Left hindlimb (tissue), 1 donor: ENCODE results near the gene FGGY.
"Not testable (repeated sequence)": the region's sequence is repeated elsewhere in the genome, so short reads cannot be mapped to it uniquely, and the experiment has no call there.

Source experiments
- DNase-seq: peaks from one replicate; pipeline ENCODE4 v3.0.0-alpha.2; 2018

The FGGY gene

DNA sequence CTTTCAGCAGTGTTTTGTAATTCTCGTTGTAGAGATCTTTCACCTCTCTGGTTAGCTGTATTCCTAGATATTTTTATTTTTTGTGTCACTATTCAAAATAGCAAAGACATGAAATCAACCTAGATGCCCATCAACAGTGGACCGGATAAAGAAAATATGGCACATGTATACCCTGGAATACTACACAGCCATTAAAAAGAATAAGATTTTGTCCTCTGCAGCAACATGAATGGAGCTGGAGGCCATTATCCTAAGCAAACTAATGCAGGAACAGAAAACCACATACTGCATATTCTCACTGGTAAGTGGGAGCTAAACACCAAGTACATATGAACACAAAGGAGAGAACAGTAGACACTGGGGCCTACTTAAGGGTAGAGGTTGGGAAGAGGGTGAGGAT is 199.3 kb downstream of the FGGY start:
- DNase-seq, result not testable (repeated sequence)

DNA sequence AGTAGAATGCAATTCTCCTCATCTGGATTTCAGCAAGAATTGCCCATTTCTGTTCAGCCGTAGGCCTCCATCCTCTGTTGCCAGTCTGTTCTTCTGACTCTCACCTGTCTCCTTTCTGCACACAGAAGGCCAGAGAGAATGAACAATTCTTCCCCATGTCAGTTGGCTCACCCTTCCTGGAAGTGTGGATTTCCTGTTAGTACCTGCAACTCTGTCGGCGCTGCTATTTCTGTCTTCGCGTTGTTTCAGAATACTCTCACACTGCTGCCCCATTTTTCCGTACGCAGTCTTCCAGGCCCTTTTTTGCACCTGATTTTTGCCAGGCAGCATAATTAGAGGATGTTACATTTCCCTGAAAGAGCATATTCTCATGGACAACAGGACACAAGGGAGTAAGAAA is 200.7 kb downstream of the FGGY start:
- DNase-seq, result no peak

DNA sequence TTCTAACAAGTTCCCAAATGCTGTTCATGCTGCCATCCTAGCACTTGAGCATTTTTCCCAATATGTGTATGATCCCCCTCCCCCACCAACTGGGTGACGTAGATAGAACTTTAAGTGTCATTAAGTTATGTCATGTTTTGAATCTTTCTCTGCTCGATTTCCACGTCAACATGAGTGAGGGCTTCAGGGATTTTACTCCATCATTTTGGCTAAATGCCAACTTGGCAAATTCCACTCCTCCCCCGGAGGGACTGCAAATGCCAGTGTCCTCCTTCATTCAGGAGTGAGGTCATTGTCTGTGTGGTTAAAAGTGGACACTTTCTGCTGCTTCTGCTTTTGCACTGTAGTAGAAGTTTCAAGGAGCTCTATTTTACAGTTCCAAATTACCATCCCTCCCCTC is 201.7 kb downstream of the FGGY start:
- no peak for DNase-seq

DNA sequence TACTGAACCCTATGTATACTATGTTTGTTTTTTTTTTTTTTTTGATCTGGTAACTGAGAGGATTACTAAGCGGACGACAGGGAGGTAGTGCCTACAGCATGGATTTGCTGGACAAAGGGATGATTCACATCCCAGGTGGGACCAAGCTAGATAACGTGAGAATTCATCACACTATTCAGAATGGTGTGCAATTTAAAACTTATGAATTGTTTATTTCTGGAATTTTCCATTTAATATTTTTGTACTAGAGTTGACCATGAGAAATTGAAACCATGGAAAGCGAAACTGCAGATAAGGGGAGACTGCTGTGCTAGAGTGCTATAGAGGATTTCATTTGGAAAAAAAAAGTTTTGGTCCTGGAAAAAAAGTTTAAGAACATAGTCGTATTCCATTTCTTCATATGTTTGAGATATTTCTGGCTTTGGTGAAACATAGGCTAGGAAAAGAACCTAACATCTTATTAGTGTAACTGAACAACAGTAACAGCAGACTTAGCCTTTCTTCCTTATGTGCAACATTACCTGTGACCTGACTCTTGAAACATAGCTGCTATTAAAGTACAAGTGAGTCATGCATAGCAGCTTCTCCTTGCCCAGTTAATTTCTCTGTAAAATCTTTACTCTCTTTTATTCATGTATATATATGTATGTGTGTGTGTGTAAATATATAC is 202.5 kb downstream of the FGGY start:
- DNase-seq, result no peak

DNA sequence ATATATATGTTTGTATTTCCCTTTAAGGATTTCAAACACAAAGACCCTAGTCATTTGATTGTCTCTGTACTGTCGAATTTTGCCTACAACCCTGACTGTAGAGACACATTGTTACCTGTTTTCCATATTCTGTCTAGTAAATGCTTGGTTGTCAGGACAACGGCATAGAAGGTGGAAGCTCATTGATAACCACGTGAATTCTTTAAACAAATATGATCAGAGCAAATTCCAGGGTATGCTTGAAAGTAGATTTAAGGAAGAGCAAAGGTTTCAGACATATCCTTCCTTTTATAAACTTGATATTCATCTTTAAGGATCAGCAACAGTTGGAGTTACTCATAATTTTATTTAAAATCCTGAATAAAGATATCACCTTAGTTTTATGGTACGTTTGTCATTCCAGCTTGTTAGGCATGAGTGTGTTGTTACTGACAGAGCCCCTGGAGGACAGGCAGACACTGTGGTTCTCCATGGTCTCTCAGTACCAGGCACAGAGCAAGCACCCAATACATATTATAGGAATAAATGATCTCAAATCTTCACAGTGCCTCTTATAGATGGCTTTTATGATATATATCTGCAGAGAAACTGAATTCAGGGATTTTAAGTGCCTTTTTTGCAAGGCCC is 203.2 kb downstream of the FGGY start:
- DNase-seq, result no peak

DNA sequence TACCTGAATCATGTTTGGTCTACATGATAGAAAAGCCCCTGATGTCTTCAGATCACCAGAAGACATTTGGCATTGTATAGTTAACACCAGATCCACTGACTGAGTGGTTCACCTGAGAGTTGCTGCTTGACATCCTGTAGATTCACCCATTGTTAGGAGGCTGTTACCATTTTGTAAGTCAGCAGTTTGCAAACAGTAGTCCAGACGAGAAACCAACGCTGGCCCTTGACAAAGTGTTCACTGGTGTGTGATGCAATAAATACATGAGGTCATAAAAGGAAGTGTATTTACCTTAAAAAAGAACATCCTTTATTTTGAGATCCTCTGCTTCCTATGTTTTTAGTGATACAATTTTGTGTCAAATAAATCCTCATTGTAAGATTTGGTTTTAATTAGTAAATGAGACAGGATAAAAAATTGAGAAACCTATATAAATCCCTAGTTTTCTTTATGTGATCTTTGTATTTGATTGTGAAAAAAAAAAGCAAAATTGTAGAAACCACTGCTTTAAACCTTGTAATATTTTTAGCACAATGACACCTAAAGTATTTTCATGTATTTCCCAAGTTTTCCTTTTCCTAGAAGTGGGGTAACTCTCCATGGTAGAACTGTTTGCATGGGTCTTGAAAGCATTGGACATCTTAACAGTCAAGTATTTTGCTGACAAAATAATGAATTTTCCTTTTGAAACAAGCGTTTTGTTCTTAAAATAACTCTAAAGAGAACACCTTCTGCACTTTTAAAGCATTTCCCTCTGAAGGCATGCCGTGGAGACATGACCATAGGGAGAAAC is 204.3 kb downstream of the FGGY start:
- no peak for DNase-seq

DNA sequence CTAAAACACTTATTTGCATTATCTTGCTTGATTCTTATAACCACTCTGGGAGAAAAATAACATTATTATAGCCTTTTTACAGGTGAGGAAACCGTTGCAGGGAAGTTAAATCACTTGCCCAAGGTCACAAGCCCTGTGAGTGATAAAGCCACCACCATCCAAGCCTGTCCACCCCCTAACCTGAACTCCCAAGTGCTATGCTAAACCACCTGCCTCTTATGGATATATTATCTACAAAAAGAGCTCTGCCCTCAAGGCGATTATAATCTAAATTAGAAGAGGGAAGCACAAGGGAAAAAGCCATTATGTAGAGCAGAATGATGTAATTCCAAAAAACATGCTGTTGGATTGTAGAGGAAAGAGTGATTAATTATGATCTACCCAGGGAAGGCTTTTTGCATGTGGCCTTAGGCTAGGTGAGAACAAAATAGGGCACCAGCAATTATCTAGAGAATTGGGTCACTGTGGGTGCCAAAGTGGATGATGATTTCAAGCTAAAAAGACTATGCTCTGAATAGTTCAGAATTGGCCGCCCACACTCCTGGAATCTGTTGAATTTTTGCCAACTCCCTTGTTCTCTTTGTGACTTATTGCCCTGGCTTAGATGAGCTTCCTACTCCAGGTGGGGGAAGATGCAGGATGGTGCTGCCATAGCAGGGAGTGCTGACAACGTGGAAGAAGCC is 205.3 kb downstream of the FGGY start:
- no peak for DNase-seq

DNA sequence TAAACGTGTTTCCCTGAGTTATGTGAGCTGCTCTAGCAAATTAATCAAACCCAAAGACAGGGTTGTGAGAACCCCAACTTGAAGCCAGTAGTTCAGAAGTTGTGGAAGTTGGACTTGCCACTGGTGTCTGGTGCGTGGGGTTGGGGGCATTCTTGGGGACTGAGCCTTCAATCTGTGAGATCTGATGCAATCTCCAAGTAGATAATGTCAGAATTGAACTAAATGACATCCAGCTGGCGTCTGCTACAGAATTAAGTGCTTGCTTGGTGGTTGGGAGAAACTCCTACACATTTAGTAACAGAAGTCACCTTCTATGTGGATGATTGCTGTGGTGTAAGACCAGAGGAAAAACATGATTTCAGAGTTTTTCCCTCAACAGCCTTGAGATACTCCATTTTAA is 207.4 kb downstream of the FGGY start:
- DNase-seq, result no peak

DNA sequence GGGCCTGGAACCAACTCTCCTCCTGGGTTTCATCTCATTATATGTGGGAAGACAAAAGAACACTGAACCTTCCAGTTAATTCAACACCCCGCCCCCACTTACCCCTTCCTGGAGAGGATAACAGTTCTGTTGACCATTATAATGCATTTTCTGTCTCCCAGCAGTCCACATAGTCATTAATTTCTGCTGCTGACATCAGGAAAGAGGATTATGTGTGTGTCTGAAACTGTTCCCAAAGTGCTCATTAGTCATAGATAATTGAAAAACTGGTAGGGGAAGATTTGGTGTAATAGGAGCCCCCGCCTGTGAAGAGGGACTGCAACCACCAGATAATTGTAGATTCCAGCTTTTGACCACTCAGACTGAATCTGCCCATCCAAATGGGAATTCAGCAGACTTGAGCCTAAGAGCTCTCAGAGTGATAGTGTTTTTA is 208.7 kb downstream of the FGGY start:
- DNase-seq, result no peak

DNA sequence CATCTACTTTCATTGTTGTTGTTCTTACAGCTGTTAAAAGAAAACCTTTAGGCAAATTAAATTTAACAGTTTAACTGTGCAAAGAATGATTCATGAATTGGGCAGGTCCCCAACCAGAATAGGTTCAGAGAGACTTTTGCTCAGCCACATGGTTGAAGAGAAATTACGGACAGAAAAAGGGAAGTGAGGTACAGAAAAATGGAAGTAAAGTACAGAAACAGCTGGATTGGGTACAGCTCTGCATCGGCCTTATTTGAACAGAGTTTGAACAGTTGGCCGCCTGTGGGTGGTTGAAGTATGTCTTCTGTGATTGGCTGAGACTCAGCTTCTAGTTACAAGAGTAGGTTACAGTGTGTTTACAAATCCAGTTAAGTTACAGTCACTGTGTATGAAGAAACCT is 210.1 kb downstream of the FGGY start:
- no peak for DNase-seq

DNA sequence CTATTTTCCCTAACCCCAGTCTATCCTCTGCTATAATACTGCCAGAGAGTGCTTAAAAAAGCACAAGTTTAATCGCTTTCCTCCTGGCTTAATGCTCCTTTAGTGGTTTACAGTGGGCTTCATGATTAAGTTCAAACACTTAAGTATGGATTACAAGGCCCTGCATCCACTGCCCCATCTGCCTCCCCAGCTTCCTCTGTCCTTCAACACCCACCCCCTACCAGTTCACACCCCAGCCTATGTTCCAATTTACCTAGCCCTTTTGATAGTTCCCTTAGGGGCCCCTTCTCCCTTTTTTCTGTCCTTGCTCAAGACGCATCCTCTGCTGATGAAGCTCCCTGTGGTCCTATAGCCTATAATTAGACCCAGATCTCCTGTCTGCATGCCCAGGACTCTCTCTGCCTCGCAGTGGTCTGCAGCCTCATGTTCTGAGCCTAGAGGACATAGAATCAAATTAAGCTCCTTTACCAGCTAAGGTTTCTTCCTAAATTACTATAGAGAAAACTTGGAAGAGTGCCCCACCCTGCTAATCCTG is 212.5 kb downstream of the FGGY start:
- peak; percentile 42 for DNase-seq

DNA sequence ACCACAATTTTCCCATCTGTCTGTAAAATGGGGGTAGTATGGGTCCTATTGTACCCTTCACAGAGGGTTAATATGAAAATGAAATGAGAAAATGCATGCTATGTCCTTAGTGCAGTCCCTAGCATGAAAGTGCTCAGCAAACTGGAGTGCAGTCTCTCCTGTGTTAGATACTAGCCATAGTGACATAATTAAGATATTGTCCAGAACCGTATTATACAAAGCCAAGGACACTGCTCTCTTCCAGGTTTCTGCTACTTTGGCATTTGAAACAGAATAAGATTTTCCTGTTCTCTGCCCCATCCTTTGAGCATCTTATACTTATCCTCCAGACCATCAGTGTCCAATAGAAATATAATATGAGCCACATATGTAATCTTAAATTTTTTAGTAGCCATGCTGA is 213.4 kb downstream of the FGGY start:
- DNase-seq, result no peak

DNA sequence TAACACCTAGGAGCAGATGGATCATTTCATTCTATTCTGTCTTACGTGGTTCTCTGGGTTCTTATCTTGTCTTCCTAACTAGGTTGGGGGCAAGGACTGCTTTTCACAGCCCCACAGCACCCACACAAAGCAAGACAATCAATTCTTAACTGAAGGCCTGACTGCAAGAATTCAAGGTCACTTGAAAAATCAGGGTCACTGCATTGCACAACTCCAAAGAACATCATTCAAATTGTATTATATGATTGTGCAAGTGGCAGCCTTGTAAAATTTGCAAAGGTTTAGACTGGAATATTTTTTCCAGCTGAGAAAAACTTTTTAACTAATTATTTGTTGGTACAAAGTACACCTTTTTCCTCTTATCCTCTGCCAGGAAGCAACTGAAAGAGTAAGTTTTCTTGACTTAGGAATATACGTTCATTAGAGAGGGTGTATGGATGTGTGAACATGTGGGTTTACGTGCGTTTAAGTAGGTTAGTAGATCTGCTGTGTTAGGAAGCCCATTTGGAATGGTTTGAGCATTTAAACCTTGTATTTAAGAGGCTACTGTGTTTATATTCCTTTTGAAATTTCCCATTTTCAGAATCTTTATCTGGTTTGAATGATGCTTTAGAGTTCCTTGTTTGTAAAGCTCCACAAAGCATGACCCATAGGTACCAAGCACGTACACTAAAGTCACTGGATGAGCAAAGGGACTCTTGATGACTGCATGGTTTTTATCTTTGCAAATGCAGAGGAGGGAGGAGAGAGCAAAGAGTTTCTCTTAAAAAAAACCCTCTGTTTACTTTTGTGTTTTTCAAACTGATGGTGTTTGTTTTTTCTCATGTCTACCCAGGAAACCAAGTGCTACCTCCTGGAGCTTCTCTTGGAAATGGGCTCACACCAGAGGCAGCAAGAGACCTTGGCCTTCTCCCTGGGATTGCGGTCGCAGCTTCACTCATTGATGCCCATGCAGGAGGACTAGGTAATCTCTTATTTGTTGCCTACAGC is 214.9 kb downstream of the FGGY start:
- DNase-seq, result no peak

DNA sequence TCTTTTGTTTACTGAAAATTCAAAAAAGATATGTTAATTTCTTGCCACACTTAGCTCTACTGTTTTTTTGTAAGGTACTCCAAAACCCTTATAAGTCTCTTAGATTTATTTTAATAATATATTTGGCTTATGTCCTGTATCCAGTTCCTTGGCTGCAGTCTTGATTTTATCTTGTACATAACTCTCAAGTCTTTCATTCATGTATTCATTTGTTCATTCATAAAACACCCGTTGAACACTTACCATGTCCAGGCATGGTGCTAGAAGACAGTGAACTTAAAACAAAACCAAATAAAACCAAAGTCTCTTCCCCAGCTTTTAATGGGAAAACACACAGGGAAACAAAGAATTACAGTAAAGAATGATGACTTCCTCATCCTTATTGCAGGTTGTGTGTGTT is 215.8 kb downstream of the FGGY start:
- DNase-seq, result no peak

DNA sequence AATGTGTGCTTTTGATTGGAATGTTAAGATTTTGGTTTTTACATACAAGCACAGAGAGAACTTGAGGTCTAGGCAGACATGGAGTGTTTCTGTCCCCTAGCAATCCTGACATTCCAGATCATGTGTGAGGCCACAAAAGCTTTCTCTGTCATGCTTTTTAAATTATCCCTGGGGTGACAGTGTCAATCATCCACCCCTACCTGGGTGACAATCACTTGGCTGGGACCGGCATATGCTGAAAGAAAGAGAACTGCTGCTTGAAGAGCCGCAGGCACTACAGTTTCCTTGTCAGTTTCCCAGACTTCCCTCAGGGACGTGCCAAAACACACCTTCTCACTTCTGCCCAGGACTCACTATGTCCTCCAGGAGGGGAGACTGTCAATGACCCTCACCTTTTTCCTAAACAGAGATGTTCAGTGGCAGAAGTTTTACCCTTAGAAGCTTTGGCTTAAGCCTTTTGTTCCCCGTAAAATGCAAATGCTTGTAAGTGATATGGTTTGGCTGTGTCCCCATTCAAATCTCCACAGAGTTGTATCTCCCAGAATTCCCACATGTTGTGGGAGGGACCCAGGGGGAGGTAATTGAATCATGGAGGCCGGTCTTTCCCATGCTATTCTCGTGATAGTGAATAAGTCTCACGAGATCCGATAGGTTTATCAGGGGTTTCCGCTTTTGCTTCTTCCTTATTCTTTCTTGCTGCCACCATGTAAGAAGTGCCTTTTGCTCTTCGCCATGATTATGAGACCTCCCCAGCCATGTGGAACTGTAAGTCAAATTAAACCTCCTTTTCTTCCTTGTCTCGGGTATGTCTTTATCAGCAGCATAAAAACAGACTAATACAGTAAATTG is 217.4 kb downstream of the FGGY start:
- no peak for DNase-seq

DNA sequence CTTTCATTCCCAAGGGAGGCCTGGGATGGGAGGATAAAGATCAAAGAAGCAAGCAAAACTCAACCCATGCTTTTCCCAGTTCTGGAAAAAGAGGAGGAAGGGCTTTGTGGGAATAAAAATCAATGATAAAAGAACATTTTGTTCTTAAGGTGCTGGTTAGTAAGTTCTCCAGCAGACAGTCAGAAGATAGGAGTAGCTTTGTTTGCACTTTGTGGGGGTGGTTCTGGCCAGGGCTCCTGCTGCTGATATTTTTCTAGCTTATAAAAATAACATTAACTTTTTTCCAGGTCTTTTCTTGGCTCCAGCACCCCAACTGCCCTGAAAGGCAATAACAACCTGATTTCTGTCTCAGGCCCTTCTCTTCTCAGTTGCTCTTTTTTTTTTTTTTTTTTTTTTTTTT is 220.0 kb downstream of the FGGY start:
- no peak for DNase-seq

DNA sequence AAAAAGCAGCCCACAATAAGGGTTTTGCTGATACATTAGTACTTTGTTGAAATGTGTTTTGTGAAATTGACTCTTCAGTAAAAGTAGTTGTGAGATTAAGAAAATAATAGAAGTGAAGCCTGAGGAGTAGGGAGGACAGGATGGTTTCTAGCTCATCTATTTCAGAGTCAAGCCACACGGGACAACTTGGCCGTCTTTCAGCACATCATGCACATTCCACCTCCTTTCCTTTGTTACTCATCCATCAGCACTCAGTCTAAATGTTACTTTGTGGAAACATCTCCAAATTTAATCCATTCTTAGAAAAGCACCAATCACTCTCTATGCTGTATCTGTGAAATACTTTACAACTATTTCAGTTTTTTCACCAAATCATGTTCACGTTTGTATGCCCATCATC is 223.3 kb downstream of the FGGY start:
- DNase-seq, result peak; percentile 35

DNA sequence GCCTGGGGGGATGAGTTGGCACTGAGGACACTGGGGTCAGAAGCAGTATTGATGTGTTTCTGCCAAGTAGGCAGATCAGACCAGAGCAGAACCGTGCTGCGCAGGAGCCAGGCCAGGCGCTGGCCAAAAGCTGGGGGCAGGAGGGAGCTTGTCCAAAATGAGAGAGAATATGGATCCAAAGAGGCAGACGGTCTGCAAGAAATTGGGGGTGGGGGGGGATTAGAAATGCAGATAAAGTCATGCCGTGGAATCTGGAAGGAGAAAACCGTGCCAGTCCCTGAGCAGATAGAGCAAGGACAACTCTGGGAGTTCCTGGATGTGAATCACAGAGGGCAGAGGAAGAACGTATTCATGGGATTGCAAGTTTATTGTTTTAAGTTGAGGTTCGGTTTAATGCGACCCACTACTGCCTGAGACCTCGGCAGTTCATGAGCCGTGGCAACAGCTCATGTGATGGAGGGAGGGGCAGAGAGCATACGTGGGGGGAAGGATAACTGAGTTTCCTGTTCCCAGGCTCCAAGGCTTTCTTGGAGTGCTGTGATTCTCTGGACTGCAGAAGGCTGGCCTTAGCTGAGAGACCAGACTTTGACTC is 224.0 kb downstream of the FGGY start:
- peak; percentile 32 for DNase-seq

DNA sequence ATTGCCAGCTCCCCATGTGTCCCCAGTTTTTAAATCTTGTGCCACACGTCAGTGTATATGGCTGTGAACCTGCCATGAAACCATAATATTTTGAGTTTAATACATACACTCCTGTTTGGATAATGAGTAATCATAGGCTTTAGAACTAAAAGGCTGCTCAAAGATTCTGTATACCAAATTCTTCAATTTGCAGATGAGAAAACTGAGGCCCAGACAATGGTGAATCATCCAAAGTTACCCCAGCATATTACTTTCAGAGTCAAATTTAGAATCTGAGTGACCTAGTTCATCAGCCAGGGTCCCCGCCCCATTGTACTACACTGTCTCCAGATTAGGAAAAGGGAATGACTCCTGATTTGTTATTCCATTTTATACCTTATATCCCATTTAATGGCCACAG is 224.6 kb downstream of the FGGY start:
- DNase-seq, result no peak

DNA sequence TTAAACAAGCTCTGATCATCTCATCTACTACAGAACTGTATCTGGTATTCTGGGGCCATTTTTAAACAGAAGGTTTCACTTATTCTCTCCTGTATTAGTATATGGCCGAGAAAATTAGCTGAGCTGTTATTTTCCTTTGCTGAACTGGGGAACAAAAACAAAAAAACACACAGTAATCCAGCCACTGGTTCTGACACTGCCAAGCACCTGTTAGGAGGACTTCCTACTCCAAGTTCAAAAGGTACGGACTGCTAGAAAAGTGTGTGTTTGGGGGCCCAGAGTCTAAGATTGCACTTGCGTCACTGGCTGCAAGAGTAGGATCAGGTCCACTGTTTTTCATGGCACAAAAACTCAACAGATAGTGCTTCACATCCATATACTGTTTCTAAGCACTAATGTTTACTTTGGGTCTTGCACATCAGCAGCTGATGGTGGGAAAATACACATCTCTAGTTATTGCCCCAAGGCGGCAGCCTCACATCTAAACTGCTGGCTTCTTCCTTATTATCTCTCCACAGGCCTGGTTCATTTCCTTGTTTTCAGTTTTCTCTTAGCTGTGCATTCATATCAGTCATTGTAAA is 226.1 kb downstream of the FGGY start:
- no peak for DNase-seq
